ENCODE results near the gene FOXL1.

Gene FOXL1

GRCh38 chr16:86577314-86577971 is 906 bp upstream of the FOXL1 start:
- TF ChIP-seq CTCF (IDR thresholded peaks at IDR 0.05), result no peak
- peak overlapping the region; percentile 82 for H3K4me3 ChIP-seq
- H3K27ac ChIP-seq, result peak overlapping the region; percentile 98
- no peak for DNase-seq (ENCODE audit: low spot score)

- Histone ChIP-seq H3K4me3 (peak overlapping the region; percentile 82), H3K27ac (peak overlapping the region; percentile 98)
- peak; percentile 79 for DNase-seq (ENCODE audit: low spot score)
- no peak for TF ChIP-seq CTCF (IDR thresholded peaks at IDR 0.05)
Measured at GRCh38 chr16:86578611-86579267, 390 bp downstream of the FOXL1 start.

- Histone ChIP-seq H3K27ac (peak overlapping the region; percentile 98), H3K4me3 (peak overlapping the region; percentile 82)
- DNase-seq (ENCODE audit: low spot score), result peak; percentile 76
- no peak for TF ChIP-seq CTCF (IDR thresholded peaks at IDR 0.05)
Measured at GRCh38 chr16:86579268-86580062, 1.1 kb downstream of the FOXL1 start.

- DNase-seq (ENCODE audit: low spot score), result peak; percentile 74
- peak overlapping the region; percentile 98 for H3K27ac ChIP-seq
- peak overlapping the region; percentile 82 for H3K4me3 ChIP-seq
- TF ChIP-seq CTCF (IDR thresholded peaks at IDR 0.05), result no peak
Measured at GRCh38 chr16:86580063-86580790, 1.9 kb downstream of the FOXL1 start.

- DNase-seq (ENCODE audit: low spot score), result no peak
- Histone ChIP-seq H3K27ac (peak overlapping the region; percentile 98), H3K4me3 (peak overlapping the region; percentile 82)
- no peak for TF ChIP-seq CTCF (IDR thresholded peaks at IDR 0.05)
Measured at GRCh38 chr16:86580791-86581170, 2.4 kb downstream of the FOXL1 start.

GRCh38 chr16:86581458-86581857 is 3.1 kb downstream of the FOXL1 start:
- no peak for TF ChIP-seq CTCF (IDR thresholded peaks at IDR 0.05)
- H3K4me3 ChIP-seq, result peak overlapping the region; percentile 82
- peak; percentile 72 for DNase-seq (ENCODE audit: low spot score)
- H3K27ac ChIP-seq, result peak overlapping the region; percentile 98

All from coronary artery (tissue), 2 donors.